GM10266 (cell line): Measurements from ENCODE around the gene CCL21.

Experiments
- DNase-seq: peaks from one replicate; pipeline ENCODE4 v3.0.0; 2012; ENCODE audit errors: extremely low spot score
- TF ChIP-seq, protein P1 (sequence below): IDR thresholded peaks from 2 replicates; pipeline ENCODE4 v1.5.1; 2012; ENCODE audit warnings: mild to moderate bottlenecking, low read depth; ENCODE audit not compliant: control insufficient read depth, insufficient read depth; ENCODE audit errors: missing control alignments

CCL21 gene

DNA sequence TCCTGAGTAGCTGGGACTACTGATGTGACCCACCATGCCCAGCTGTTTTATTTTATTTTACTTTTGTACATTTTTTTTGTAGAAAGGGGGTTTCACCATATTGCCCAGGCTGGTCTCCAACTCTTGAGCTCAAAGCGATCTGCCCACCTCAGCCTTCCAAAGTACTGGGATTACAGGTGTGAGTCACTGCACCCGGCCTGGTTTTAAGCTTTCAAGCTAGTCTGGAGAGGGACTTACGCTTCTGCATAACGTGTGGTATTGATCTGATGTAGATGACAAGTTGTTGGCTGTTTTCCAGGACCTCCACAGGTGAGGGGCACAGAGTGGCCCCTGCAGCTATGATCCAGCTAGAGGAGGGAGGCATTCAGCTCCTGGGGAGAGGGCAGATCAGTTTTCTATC lies 6.8 kb upstream of the CCL21 start:
- no peak for DNase-seq
- TF ChIP-seq, protein P1, sequence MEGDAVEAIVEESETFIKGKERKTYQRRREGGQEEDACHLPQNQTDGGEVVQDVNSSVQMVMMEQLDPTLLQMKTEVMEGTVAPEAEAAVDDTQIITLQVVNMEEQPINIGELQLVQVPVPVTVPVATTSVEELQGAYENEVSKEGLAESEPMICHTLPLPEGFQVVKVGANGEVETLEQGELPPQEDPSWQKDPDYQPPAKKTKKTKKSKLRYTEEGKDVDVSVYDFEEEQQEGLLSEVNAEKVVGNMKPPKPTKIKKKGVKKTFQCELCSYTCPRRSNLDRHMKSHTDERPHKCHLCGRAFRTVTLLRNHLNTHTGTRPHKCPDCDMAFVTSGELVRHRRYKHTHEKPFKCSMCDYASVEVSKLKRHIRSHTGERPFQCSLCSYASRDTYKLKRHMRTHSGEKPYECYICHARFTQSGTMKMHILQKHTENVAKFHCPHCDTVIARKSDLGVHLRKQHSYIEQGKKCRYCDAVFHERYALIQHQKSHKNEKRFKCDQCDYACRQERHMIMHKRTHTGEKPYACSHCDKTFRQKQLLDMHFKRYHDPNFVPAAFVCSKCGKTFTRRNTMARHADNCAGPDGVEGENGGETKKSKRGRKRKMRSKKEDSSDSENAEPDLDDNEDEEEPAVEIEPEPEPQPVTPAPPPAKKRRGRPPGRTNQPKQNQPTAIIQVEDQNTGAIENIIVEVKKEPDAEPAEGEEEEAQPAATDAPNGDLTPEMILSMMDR: no peak

DNA sequence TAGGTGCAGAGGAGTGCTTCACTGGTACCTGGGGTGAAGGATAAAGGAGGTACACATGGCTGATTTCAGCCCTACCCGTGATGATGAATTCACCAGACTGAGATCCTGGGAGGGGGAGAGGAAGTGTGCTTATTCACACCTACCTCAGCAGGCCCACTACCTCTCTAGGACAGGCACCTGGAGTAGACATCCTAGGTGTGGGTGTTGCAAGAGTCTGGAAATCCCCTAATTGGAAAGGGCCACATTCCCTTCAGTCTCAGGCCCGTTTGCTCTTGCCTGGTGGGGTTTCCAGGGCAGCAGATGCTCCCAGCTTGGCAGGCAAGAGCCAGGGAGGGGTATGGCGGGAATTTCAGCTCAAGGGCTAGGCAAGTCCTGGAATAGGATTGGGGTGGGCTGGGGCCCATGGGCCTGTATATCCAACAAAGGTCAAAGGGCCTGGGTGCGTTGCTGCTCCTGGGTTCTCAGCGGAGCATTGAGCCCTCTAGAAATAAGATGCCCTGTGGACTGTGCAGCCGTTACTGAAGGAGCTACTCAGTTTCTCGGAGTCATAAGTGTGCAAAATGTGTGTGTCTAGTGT lies 5.8 kb upstream of the CCL21 start:
- TF ChIP-seq, protein P1: no peak
- DNase-seq: no peak

DNA sequence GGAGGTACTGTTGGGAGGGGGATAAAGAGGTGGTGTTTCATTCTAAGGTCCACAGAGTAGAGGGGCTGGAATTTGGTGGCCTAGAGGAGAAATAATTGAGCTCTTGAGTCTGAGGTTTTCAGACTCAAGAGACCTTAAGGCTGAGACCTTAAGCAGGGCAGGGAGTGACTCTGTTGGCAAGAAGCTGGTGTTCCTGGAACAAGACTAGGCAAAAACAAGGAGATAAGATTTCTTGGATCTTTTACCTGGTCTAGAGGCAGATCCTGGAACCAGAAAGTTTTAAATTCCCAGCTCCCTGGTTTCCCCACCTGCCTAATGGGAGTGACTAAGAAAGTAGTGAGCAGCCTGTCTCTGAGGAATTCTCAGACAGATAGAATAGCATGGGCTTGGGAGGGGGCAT lies 4.1 kb upstream of the CCL21 start:
- no peak for DNase-seq
- TF ChIP-seq, protein P1: no peak

DNA sequence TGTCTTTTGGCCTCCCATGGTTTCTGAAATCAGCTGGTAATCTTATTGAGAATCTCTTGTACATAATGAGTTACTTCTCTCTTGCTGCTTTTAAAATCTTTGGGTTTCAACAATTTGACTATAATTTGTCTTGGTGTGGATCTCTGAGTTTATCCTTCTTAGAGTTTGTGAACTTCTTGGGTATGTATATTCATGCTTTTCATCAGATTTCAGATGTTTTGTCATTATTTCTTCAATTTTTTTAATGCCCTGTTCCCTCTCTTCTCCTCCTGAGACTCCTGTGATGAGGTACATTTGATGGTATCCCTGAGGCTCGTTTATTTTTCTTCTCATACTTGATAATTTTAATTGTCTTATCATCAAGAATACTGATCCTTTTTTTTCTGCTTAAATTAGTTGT lies 2.2 kb upstream of the CCL21 start:
- TF ChIP-seq, protein P1: no peak
- no peak for DNase-seq

DNA sequence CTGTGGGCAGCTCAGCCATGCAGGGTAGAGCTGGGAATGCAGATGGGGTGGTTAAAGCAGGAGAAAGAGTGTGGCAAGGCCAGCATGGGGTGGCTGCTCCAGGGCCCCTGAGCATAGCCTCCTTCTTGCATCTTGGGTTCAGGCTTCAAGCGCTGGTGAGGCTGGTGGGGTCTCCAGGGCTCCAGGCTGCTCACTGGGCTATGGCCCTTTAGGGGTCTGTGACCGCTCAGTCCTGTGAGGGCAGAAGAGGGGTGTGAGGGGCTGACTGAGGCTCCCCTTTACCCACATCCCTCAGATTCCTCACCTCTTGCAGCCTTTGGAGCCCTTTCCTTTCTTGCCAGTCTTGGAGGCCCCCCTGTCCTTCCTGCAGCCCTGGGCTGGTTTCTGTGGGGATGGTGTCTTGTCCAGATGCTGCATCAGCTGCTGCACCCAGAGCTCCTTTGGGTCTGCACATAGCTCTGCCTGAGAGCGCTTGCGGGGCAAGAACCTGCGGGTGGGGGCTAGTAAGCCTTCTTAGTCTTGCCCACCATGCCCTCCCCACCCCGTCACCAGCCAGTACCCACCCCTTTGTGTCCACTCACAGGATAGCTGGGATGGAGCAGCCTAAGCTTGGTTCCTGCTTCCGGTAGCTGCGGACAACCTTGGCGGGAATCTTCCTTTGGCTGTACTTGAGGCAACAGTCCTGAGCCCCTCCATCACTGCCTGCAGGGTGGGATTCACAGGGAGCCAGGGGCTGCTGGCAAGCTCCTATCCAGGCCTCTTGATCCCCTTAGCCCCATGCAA lies 549 bp downstream of the CCL21 start:
- TF ChIP-seq, protein P1: no peak
- DNase-seq: no peak

DNA sequence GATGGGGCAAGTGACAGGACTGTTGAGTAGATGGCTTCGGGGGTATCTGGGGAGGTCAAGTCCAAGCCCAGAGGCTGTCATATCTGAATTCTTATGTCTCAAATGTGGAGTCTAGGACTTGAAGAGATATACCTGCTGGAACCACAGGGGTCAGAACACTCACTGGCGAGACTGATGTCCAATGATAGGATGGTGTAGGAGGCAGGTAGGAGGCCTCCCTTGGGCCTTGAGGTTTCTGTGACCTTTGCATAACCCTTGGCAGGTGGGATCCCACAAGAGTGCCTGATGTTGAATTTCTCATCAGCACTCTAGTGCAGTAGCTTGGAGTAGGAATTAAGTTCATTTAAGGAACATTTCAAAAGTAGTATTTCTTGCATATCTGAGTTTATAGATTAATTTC lies 2.8 kb downstream of the CCL21 start:
- TF ChIP-seq, protein P1: no peak
- no peak for DNase-seq
